Activated CD4-positive, alpha-beta T cell treated with anti-CD3 and anti-CD28 coated beads, Interleukin-2, amount 10 ng/mL, durations not matched to agents 24 days and 14 days (primary cell): ENCODE results near the gene KNL1. TPM values are rescaled to one million over a fixed set of nuclear protein-coding genes. Genes with fewer than 3 reads are reported as not detected.
"Not testable (repeated sequence)": the region's sequence is repeated elsewhere in the genome, so short reads cannot be mapped to it uniquely, and the experiment has no call there.

Experiments
- DNase-seq: peaks from one replicate; pipeline ENCODE4 v3.0.0; 2022
- H3K27ac Mint-ChIP-seq: one replicate; pipeline ENCODE4 v1.8.0; 2022; ENCODE audit warnings: mild to moderate bottlenecking, mixed read lengths
- H3K27me3 Mint-ChIP-seq: one replicate; pipeline ENCODE4 v1.8.0; 2022; ENCODE audit warnings: mixed read lengths
- H3K36me3 Mint-ChIP-seq: one replicate; pipeline ENCODE4 v1.8.0; 2022; ENCODE audit warnings: low read depth, mild to moderate bottlenecking, mixed read lengths
- H3K4me1 Mint-ChIP-seq: one replicate; pipeline ENCODE4 v1.8.0; 2021; ENCODE audit warnings: mixed read lengths
- H3K4me3 Mint-ChIP-seq: one replicate; pipeline ENCODE4 v1.8.0; 2022; ENCODE audit warnings: mild to moderate bottlenecking, moderate library complexity, mixed read lengths
- H3K9me3 Mint-ChIP-seq: one replicate; pipeline ENCODE4 v1.8.0; 2021; ENCODE audit warnings: mixed read lengths
- intact Hi-C: fragments of 100-400 bp; cut with micrococcal nuclease; formaldehyde crosslinking; loops from one replicate; pipeline ENCODE4 v1.15.1; 2023
- total RNA-seq: library from RNA; stranded (reverse); gene quantifications from 2 replicates; pipeline ENCODE4 v1.2.3, GENCODE V29; 2022

Gene KNL1
- total RNA-seq, 1 donor from 2014 or later: 25.3 TPM

DNA sequence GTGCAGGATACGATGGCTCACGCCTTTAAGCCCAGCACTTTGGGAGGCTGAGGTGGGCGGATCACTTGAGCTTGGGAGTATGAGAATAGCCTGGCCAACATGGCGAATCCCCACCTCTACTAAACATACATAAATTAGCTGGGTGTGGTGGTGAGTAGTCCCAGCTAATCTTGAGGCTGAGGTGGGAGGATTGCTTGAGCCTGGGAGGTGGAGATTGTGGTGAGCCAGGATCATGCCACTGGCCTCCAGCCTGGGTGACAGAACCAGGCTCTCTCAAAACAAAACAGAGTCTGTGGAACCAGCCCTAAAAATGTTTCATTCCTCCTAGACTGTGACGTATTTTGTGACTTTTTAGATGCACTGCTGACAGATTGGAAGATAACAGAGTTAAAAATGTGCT, 66.6 kb downstream of the KNL1 start:
- no peak for DNase-seq
- H3K27me3 Mint-ChIP-seq: no peaks in the 10 kb centered on the region
- intact Hi-C loops: no loop called here
- peaks cover 40% of the 10 kb centered on the region for H3K36me3 Mint-ChIP-seq
- no peaks in the 10 kb centered on the region for H3K4me1 Mint-ChIP-seq
- H3K9me3 Mint-ChIP-seq: no peaks in the 10 kb centered on the region
- H3K4me3 Mint-ChIP-seq: no peak overlapping the region
- peak overlapping the region; percentile 37 for H3K27ac Mint-ChIP-seq

DNA sequence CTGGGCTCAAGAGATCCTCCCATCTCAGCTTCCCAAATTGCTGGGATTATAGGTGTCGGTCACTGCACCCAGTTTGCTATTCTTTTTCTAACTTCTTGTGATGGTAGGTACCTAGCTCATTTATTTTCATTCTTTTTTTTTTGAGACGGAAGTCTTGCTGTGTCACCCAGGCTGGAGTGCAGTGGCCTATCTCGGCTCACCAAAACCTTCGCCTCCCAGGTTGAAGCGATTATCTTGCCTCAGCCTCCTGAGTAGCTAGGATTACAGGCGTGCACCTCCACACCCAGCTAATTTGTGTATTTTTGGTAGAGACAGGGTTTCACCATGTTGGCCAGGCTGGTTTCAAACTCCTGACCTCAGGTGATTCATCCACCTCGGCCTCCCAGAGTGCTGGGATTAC, 70.9 kb downstream of the KNL1 start:
- no peak for DNase-seq
- no peak overlapping the region for H3K27ac Mint-ChIP-seq
- no peaks in the 10 kb centered on the region for H3K27me3 Mint-ChIP-seq
- H3K4me3 Mint-ChIP-seq: no peak overlapping the region
- H3K36me3 Mint-ChIP-seq: peaks cover 29% of the 10 kb centered on the region
- intact Hi-C loops: no loop called here
- no peaks in the 10 kb centered on the region for H3K4me1 Mint-ChIP-seq
- H3K9me3 Mint-ChIP-seq: no peaks in the 10 kb centered on the region

DNA sequence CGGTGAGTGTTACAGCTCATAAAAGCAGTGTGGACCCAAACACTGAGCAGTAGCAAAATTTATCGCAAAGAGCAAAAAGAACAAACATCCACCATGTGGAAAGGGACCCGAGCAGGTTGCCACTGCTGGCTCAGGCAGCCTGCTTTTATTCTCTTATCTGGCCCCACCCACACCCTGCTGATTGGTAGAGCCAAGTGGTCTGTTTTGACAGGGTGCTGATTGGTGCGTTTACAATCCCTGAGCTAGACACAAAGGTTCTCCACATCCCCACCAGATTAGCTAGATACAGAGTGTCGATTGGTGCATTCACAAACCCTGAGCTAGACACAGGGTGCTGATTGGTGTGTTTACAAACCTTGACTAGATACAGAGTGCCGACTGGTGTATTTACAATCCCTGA, 82.2 kb downstream of the KNL1 start:
- not testable (repeated sequence) for H3K4me3 Mint-ChIP-seq, H3K9me3 Mint-ChIP-seq, H3K36me3 Mint-ChIP-seq, H3K27ac Mint-ChIP-seq, H3K4me1 Mint-ChIP-seq, DNase-seq, H3K27me3 Mint-ChIP-seq
- intact Hi-C loops: loop anchor here (5.0 kb wide), 1 partner anchor 81 kb away; the partner anchor contains the start of gene RMDN3

DNA sequence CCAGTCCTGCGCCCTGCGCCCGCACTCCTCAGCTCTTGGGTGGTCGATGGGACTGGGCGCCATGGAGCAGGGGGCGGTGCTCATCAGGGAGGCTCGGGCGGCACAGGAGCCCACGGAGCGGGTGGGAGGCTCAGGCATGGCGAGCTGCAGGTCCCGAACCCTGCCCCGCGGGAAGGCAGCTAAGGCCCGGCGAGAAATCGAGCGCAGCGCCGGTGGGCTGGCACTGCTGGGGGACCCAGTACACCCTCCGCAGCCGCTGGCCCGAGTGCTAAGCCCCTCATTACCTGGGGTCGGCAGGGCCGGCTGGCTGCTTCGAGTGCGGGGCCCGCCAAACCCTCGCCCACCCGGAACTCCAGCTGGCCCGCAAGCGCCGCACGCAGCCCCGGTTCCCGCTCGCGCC, 82.9 kb downstream of the KNL1 start:
- H3K9me3 Mint-ChIP-seq, H3K27ac Mint-ChIP-seq, H3K36me3 Mint-ChIP-seq, DNase-seq, H3K4me1 Mint-ChIP-seq, H3K4me3 Mint-ChIP-seq, H3K27me3 Mint-ChIP-seq: not testable (repeated sequence)
- intact Hi-C loops: loop anchor here (5.0 kb wide), 1 partner anchor 80 kb away; the partner anchor contains the start of gene RMDN3

DNA sequence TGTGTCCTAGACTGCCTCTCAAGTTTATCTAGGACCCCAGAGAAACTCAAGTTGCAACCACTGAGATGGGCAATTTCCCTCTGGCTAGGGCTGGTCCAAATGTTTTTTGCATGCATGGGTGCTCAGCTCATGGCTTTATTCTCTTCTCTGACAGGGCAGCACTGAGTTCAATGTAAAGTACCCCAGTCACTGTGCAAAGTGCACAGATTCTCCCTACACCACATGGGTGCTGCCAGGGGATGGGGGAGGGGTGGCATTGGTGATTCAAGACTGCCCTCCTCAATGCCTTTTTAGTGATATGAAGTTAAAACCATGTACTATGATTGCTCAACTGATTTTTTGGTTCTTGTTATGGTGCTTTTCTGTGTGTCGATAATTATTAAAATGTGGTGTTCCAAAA, 86.1 kb downstream of the KNL1 start:
- H3K36me3 Mint-ChIP-seq: peaks cover 3% of the 10 kb centered on the region
- H3K4me3 Mint-ChIP-seq: no peak overlapping the region
- no peak overlapping the region for H3K27ac Mint-ChIP-seq
- DNase-seq: no peak
- H3K4me1 Mint-ChIP-seq: peaks cover 6% of the 10 kb centered on the region
- intact Hi-C loops: no loop called here
- H3K27me3 Mint-ChIP-seq: no peaks in the 10 kb centered on the region
- no peaks in the 10 kb centered on the region for H3K9me3 Mint-ChIP-seq

DNA sequence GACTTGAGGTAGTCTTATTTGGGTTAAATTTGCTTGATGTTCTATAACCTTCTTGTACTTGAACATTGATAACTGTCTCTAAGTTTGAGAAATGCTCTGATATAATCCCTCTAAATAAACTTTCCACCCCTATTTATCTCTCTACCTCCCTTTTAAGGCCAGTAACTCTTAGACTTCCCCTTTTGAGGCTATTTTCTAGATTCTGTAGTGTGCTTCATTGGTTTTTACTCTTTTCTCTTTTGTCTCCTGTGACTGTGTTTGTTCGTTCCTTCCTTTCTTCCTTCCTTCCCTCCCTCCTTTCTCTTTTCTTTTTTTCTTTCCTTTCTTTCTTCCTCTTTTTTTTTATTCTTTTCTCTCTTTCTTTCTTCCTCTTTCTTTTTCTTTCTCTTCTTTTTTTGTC, 86.9 kb downstream of the KNL1 start:
- DNase-seq, H3K27me3 Mint-ChIP-seq, H3K4me1 Mint-ChIP-seq, H3K36me3 Mint-ChIP-seq, H3K4me3 Mint-ChIP-seq, intact Hi-C loops, H3K9me3 Mint-ChIP-seq, H3K27ac Mint-ChIP-seq: not testable (repeated sequence)

DNA sequence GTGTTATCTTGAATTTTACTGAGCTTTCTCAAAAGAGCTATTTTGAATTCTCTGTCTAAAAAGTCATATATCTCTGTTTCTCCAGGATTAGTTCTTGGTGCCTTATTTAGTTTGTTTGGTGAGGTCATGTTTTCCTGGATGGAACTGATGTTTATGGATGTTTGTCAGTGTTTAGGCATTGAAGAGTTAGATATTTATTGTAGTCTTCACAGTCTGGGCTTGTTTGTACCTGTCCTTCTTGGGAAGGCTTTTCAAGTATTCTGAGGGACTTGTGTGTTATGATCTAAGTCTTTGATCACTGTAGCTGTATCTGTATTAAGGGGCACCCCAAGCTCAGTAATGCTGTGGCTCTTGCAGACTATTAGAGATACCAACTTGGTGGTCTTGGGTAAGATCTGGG, 90.3 kb downstream of the KNL1 start:
- H3K4me3 Mint-ChIP-seq: no peak overlapping the region
- H3K4me1 Mint-ChIP-seq: no peaks in the 10 kb centered on the region
- H3K27ac Mint-ChIP-seq: no peak overlapping the region
- no peaks in the 10 kb centered on the region for H3K9me3 Mint-ChIP-seq
- intact Hi-C loops: no loop called here
- DNase-seq: no peak
- no peaks in the 10 kb centered on the region for H3K27me3 Mint-ChIP-seq
- H3K36me3 Mint-ChIP-seq: no peaks in the 10 kb centered on the region

DNA sequence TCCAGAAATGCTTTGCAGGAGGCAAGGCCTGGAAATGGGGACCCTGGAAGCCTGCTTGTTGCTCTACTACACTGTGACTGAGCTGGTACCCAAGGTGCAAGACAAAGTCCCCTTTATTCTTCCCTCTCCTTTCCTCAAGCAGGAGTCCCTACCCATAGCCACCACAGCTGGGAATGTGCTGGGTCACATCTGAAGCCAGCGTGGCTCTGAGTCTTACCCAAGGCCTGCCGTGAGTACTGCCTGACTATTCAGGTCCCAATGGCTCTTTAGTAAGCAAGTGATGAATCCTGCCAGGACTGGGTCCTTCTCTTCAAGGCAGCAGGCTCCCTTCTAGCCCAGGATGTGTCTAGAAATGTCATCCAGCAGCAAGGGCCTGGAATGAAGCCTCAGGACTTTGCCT, 91.3 kb downstream of the KNL1 start:
- no peaks in the 10 kb centered on the region for H3K4me1 Mint-ChIP-seq
- no peak overlapping the region for H3K4me3 Mint-ChIP-seq
- intact Hi-C loops: no loop called here
- peaks cover 2% of the 10 kb centered on the region for H3K36me3 Mint-ChIP-seq
- DNase-seq: no peak
- no peak overlapping the region for H3K27ac Mint-ChIP-seq
- H3K27me3 Mint-ChIP-seq: no peaks in the 10 kb centered on the region
- H3K9me3 Mint-ChIP-seq: no peaks in the 10 kb centered on the region

DNA sequence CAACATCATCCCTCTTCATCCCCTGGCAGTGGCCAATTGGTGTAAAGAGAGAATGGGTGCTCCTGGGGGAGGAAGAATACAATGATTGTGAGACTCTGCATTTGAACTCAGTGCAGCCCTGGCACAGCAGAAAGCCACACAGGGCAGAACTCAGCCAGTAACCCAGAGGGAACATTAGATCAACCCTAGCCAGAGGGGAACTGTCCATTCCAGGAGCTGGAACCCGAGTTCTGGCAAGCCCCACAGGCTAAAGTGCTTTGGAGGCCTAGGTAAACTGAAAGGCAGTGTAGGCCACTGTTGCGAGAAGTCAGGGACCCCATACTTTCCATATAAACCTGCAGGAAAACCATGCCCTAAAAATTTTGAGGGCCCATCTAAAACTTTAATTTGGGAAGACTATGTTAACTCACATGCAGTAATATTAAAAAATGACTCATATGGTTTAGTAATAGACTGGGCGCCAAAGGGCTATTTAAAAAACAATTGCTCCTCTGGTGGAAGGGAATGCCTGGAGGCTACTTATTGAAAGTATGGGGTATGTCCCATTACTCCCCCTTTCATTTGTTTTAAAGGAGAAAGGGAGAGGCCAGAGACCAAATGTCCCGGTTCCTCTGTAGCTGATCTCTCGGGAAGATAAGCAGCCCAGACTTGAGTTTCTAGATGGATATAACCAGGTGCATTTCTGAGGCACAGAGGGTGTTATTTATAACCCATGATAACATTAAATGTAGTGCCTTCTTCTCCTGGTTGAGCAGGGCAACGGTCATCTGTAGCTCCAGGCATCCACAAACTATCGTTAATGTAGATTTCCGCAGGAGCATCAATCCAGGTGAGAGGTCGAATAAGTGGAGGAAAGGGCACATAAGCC, 95.1 kb downstream of the KNL1 start:
- Mint-ChIP-seq H3K9me3 (no peaks in the 10 kb centered on the region), H3K27ac (no peak overlapping the region), H3K36me3 (peaks cover 10% of the 10 kb centered on the region), H3K4me1 (peaks cover 5% of the 10 kb centered on the region), H3K4me3 (no peak overlapping the region), H3K27me3 (no peaks in the 10 kb centered on the region)
- DNase-seq: no peak
- intact Hi-C loops: no loop called here

DNA sequence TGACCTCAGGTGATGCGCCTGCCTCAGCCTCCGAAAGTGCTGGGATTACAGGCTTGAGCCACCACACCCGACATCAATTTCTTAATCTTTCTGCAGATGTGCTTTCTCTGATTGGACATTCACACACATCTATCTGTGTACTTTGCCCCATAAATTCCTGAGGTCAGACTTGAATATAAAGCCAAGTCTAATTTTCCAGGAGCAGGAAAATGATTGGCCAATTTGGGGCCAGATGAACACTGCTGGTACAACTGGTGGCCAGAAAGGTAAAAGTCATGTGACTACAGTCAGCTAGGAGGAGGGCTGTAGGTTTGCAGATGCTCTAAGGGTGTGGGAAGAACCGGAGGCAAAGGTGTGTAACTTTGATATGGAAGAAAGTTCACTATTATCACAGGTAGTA, 97.7 kb downstream of the KNL1 start:
- Mint-ChIP-seq H3K36me3 (peaks cover 22% of the 10 kb centered on the region), H3K4me1 (peaks cover 15% of the 10 kb centered on the region), H3K9me3 (no peaks in the 10 kb centered on the region), H3K27me3 (no peaks in the 10 kb centered on the region), H3K4me3 (no peak overlapping the region), H3K27ac (no peak overlapping the region)
- intact Hi-C loops: loop anchor here (5.0 kb wide), 1 partner anchor 91 kb away; no protein-coding TSS in a partner anchor
- DNase-seq: no peak

DNA sequence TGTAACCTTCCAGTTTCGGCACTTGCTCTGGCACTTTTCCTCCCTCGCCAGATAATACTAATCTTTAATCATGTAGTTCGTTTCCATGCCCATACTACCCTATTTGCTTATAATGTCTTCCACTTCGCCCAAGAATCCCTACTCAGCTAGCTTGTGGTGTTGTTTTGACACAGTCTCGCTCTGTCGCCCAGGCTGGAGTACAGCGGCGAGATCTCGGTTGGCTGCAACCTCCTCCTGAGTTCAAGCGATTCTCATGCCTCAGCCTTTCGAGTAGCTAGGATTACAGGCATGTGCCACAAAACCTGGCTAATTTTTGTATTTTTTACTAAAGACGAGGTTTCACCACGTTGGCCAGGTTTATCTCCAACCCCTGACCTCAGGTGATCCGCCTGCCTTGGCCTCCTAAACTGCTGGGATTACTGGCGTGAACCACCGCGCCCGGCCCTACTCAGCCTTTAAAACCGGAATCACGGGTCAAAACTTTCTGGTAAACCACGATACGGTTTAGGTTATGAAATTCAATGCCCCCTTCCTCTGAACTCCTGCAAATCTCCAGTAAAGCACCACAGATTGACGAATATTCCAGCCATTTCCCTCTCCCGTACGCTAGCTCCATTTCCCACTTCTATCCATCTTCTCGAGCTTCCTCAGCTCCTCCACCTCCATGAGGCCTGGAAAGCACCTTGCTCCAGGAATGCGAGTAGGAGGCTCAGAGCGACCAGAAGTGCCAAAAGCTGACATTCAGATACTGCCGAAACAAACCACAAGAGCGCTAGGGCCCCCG, 100.0 kb downstream of the KNL1 start:
- H3K4me3 Mint-ChIP-seq: peak overlapping the region; percentile 100
- H3K27me3 Mint-ChIP-seq: no peaks in the 10 kb centered on the region
- H3K4me1 Mint-ChIP-seq: peaks cover 24% of the 10 kb centered on the region
- DNase-seq: no peak
- intact Hi-C loops: loop anchor here (1.0 to 5.0 kb wide), 6 partner anchors 29 to 113 kb away; partner anchors contain the start of genes DNAJC17, GCHFR, RMDN3 and ZFYVE19
- no peaks in the 10 kb centered on the region for H3K9me3 Mint-ChIP-seq
- H3K27ac Mint-ChIP-seq: peak overlapping the region; percentile 100
- H3K36me3 Mint-ChIP-seq: peaks cover 34% of the 10 kb centered on the region

DNA sequence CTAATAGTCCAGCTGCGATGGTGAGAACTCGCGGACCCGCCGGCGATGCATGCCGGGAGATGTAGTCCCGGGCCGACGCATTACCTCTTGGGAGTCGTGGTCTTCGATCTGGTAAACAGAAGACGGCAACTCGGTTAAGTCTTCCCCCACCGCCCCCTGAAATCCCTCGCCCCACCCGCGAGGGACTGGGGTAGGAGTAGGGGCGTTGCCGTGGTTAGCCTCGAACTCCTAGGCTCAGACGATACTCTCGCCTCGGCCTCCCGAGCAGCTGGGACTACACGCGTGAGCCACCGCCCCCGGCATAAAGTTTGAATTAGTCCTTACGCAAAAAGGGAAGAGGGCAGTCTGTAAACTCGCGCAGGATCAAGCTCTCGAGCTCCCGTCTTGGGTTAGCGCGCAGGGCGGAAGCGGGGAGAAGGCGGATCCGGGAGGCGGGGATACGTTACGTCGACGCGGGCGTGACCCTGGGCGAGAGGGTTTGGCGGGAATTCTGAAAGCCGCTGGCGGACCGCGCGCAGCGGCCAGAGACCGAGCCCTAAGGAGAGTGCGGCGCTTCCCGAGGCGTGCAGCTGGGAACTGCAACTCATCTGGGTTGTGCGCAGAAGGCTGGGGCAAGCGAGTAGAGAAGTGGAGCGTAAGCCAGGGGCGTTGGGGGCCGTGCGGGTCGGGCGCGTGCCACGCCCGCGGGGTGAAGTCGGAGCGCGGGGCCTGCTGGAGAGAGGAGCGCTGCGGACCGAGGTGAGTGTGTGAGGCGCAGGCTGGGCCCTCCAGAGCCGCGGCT, 100.8 kb downstream of the KNL1 start, which contains the start of gene RAD51:
Gene RAD51 (plus strand): TSS at position 487 of the 781 bp plus-strand sequence. CDS start 3,585 bp downstream, outside the sequence.
- H3K27me3 Mint-ChIP-seq: no peaks in the 10 kb centered on the region
- intact Hi-C loops: loop anchor here (1.0 to 5.0 kb wide), 9 partner anchors 28 to 197 kb away; partner anchors contain the start of genes DNAJC17, GCHFR, KNL1 and RMDN3
- peak within 1 kb of the TSS; percentile 100 for H3K4me3 Mint-ChIP-seq
- H3K4me1 Mint-ChIP-seq: peaks cover 30% of the 10 kb centered on the region
- DNase-seq: peak; percentile 99
- H3K36me3 Mint-ChIP-seq: peaks cover 38% of the 10 kb centered on the region
- H3K9me3 Mint-ChIP-seq: no peaks in the 10 kb centered on the region
- peak within 1 kb of the TSS; percentile 100 for H3K27ac Mint-ChIP-seq

DNA sequence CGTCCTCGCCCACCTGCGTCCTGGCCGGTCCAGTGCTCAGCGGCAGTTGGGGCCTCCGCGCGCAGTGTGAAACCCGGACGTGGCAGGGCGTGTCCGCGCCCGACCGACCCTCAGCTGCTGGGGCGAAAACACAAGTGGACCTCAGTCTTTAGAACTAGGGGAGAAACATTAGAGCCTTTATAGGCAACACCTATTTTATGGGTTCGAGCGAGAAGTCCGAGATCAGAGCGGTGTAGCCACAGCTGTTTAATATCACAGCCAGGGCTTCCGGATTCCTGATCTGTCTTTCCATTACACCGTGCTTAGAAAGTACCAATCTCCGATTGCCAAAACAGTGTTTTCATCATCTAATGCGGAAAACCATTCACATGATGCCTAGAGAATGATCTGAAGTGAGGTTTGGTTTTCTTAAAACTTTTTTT, 101.4 kb downstream of the KNL1 start:
- H3K27me3 Mint-ChIP-seq: no peaks in the 10 kb centered on the region
- peak; percentile 82 for DNase-seq

More for the DNA sequence above, 101.4 kb downstream of the KNL1 start:
- no peaks in the 10 kb centered on the region for H3K9me3 Mint-ChIP-seq
- H3K36me3 Mint-ChIP-seq: peaks cover 40% of the 10 kb centered on the region
- peak overlapping the region; percentile 100 for H3K4me3 Mint-ChIP-seq
- peaks cover 35% of the 10 kb centered on the region for H3K4me1 Mint-ChIP-seq
- peak overlapping the region; percentile 100 for H3K27ac Mint-ChIP-seq
- intact Hi-C loops: loop anchor here (1.0 to 5.0 kb wide), 6 partner anchors 27 to 197 kb away; partner anchors contain the start of genes GCHFR, KNL1, RPUSD2 and VPS18
